GM13977 (cell line): ENCODE measurements around the gene PELI2.
A peak's percentile ranks its signal among the peaks of the same experiment; 100 is the strongest.

Source experiments
- DNase-seq: peaks from one replicate; pipeline ENCODE4 v3.0.0; 2012; ENCODE audit warnings: low spot score
- in situ Hi-C: fragments of 300-500 bp; cut with MboI; formaldehyde crosslinking; loops from one replicate; pipeline ENCODE4 v1.12.0; 2022; ENCODE audit warnings: low sequenced_read_pairs, low pct_unique_long_range_greater_than_20kb, mixed read lengths, inconsistent platforms; ENCODE audit not compliant: unreplicated experiment
- TF ChIP-seq, protein P1 (sequence below): IDR thresholded peaks from 2 replicates; pipeline ENCODE4 v1.5.1; 2012; ENCODE audit warnings: mild to moderate bottlenecking, control low read depth; ENCODE audit not compliant: insufficient read depth; ENCODE audit errors: extremely low read depth, missing control alignments

Gene PELI2

GRCh38 chr14:56339855-56340701 is 221.9 kb downstream of the PELI2 start:
- TF ChIP-seq, protein P1, sequence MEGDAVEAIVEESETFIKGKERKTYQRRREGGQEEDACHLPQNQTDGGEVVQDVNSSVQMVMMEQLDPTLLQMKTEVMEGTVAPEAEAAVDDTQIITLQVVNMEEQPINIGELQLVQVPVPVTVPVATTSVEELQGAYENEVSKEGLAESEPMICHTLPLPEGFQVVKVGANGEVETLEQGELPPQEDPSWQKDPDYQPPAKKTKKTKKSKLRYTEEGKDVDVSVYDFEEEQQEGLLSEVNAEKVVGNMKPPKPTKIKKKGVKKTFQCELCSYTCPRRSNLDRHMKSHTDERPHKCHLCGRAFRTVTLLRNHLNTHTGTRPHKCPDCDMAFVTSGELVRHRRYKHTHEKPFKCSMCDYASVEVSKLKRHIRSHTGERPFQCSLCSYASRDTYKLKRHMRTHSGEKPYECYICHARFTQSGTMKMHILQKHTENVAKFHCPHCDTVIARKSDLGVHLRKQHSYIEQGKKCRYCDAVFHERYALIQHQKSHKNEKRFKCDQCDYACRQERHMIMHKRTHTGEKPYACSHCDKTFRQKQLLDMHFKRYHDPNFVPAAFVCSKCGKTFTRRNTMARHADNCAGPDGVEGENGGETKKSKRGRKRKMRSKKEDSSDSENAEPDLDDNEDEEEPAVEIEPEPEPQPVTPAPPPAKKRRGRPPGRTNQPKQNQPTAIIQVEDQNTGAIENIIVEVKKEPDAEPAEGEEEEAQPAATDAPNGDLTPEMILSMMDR, result peak; percentile 83
- in situ Hi-C loops, result loop anchor here (25.0 kb wide), 1 partner anchor 603 kb away; no protein-coding TSS in a partner anchor
- DNase-seq, result peak; percentile 44

GRCh38 chr14:56340932-56341331 is 222.7 kb downstream of the PELI2 start:
- no peak for DNase-seq
- in situ Hi-C loops, result loop anchor here (25.0 kb wide), 1 partner anchor 604 kb away; no protein-coding TSS in a partner anchor
- TF ChIP-seq, protein P1, result no peak

DNA sequence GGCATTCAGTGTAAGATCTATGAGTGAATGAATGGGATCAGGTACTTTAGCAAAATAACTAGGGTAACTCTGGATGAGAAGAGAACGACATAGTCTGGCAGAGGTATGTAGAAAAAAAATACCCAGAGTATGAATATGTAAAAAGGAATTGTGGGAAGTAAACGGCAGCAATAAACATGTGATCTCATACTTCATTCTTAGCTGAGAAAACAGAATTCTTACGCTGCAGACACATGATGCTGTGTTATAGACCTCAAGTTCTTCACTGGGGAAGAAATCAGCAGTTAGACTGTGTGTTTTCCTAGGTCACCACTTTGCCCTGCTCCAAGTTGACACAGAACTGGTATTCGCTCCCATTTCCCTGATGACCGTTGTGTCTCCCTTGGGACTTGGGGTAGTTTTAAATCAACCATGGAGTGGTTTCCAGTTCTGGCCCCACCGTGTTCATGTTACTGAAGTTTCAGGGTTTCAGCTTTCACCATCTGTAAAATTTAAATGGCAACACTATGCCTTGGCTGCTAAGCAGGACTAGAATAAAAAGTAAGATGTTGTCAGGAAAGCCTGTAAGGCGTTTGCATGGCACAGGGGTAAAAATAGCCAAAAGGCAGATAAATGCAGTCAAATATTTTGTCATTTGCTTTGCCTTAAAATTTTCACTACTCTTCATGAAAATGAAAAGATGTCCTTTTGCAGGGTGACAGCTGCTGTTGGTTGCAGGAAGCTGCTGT is 223.7 kb downstream of the PELI2 start:
- DNase-seq, result no peak
- in situ Hi-C loops, result loop anchor here (25.0 kb wide), 1 partner anchor 605 kb away; no protein-coding TSS in a partner anchor
- TF ChIP-seq, protein P1, result no peak

DNA sequence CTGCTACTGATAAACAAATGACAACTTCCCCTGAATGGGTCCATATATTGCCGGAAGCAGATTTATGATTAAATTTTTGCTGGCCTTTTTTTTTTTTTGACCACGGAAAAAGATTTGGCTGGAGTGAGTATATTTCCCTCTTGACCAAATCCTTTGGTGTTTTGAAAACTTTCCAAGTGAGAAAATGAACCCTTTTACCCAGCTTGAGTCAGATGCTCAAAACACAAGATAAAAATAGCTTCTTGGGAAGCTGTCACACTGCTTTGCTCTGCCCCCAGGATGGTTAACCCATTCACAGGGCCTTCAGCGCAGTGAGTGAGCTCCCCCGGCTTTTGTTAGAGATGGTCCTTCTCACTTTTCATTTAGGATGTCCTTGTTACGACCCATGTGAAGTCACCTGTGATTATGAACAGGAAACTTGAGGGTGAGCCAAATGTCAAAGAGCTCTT is 224.3 kb downstream of the PELI2 start:
- no peak for DNase-seq
- TF ChIP-seq, protein P1, result no peak
- in situ Hi-C loops, result loop anchor here (25.0 kb wide), 1 partner anchor 605 kb away; no protein-coding TSS in a partner anchor

- TF ChIP-seq, protein P1, result no peak
- no peak for DNase-seq
- in situ Hi-C loops, result loop anchor here (25.0 kb wide), 1 partner anchor 613 kb away; no protein-coding TSS in a partner anchor
Observed at GRCh38 chr14:56349960-56350359, 231.7 kb downstream of the PELI2 start.
